ENCODE data around the gene BBS1. TPM values are rescaled to one million over a fixed set of nuclear protein-coding genes. Genes with fewer than 3 reads are reported as not detected.

The BBS1 gene
- total RNA-seq, 4 donors from 2014 or later: 9.7 to 45.8 (median 17.1) TPM

- no peaks in the 10 kb centered on the region for H3K27me3 ChIP-seq
- H3K4me3 ChIP-seq: no peak overlapping the region
- H3K27ac ChIP-seq: no peak overlapping the region
- DNase-seq: no peak
- WGBS, 2 donors: 74% methylated on average over 7 to 9 of the region's 9 CpGs
- intact Hi-C loops (cut with DNase I): no loop called here
- peaks cover 0 to 54% (median 6%) of the 10 kb centered on the region in 3 donors for H3K36me3 ChIP-seq
- TF ChIP-seq POLR2A (IDR thresholded peaks at IDR 0.05): no peak
- TF ChIP-seq, protein P1, sequence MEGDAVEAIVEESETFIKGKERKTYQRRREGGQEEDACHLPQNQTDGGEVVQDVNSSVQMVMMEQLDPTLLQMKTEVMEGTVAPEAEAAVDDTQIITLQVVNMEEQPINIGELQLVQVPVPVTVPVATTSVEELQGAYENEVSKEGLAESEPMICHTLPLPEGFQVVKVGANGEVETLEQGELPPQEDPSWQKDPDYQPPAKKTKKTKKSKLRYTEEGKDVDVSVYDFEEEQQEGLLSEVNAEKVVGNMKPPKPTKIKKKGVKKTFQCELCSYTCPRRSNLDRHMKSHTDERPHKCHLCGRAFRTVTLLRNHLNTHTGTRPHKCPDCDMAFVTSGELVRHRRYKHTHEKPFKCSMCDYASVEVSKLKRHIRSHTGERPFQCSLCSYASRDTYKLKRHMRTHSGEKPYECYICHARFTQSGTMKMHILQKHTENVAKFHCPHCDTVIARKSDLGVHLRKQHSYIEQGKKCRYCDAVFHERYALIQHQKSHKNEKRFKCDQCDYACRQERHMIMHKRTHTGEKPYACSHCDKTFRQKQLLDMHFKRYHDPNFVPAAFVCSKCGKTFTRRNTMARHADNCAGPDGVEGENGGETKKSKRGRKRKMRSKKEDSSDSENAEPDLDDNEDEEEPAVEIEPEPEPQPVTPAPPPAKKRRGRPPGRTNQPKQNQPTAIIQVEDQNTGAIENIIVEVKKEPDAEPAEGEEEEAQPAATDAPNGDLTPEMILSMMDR (IDR thresholded peaks at IDR 0.05): no peak
- H3K4me1 ChIP-seq: peaks cover 12 to 48% (median 17%) of the 10 kb centered on the region in 3 donors
- H3K9me3 ChIP-seq: no peaks in the 10 kb centered on the region
Measured at GRCh38 chr11:66476841-66477251, 33.6 kb upstream of the BBS1 start.

DNA sequence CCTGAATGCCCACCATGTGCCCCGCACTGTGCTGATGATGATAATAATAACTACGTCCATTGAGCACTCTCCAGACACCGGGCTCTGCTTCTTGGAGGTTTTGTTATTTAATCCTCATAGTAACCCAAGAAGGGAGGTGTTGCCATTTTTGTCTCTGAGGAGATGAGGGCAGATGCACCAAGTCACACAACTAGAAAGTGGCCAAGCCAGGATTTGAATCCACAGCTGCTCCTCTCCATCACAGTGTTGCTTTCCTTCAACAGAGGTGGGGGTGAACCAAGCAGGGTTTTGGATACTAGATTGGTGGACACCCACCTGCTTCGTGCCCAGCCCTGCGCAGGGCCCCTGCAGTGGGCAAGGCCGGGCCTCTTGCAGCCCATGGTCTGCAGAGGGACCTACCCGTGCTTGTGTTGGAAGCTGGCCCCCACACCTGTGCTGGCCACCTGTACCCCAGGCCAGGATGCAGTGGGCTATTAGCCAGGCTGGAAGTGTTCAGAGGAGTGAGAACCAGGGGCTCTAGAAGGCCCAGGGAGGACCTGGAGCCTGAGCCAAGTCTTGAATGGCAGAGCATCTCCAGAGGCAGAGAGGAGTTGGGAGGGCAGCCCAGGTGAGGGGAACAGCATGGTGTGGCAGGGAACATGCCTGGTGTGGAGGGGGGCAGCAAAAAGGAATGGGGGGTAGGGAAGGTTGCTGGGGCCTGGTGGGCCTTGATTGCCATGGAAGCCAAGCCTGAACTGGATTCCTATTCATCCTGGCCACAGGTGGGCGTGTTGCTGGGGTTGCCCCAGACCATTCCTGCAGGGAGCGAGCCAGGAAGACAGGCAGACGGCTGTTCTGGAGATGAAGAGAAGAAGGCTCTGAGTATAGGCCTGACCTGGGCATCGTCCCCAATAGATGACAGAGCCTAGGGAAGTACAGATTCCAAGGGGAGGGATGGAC lies 32.9 kb upstream of the BBS1 start:
- TF ChIP-seq, protein P1 (IDR thresholded peaks at IDR 0.05): no peak
- TF ChIP-seq POLR2A (IDR thresholded peaks at IDR 0.05): no peak
- H3K36me3 ChIP-seq: peaks cover 0 to 54% (median 6%) of the 10 kb centered on the region in 3 donors
- no peak overlapping the region for H3K27ac ChIP-seq
- H3K9me3 ChIP-seq: no peaks in the 10 kb centered on the region
- WGBS, 2 donors: 89 to 93% methylated on average over 5 to 7 of the region's 11 CpGs
- no peak overlapping the region for H3K4me3 ChIP-seq
- no peak for DNase-seq
- H3K4me1 ChIP-seq: peaks cover 12 to 48% (median 17%) of the 10 kb centered on the region in 3 donors
- no peaks in the 10 kb centered on the region for H3K27me3 ChIP-seq
- intact Hi-C loops (cut with DNase I): no loop called here

DNA sequence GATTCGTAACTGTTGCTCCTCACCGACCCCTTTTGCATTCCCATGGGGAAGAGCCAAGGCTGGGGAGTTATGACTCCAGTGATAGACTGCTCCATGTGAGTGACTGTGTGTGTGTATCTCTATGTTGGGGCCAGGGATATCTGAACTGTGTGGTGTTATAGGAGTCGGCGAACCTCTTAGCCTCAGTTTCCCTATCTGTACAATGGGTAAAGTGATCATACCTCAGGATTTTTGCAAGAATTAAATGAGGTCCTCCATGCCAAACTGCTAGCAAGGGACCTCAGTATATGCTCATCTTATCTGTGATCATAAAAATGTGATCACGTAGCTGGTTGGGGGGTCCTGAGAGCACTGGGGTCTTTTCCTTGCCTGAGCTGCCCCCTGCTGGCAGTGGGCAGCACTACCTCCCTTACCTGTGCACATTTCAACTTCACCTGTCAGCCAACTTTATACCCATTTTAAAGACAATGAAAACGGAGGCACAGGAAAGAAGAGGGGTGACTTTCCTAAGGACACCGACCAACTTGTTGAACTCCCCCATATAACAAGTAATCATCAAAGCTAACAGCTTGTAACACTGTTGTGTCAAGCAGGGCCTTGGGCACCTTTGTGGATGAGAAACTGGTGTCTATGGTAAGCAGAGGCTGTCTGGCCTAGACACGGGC lies 31.6 kb upstream of the BBS1 start:
- Histone ChIP-seq H3K4me1 (peaks cover 12 to 42% (median 17%) of the 10 kb centered on the region in 3 donors), H3K9me3 (no peaks in the 10 kb centered on the region), H3K36me3 (peaks cover 0 to 54% (median 0%) of the 10 kb centered on the region in 3 donors), H3K27ac (peak overlapping the region; percentile 91 to 98 (median 92)), H3K4me3 (peak overlapping the region; percentile 69 to 89 (median 76)), H3K27me3 (no peaks in the 10 kb centered on the region)
- no peak for TF ChIP-seq POLR2A (IDR thresholded peaks at IDR 0.05)
- TF ChIP-seq, protein P1 (IDR thresholded peaks at IDR 0.05): peak; percentile 66 to 87 (median 78)
- WGBS, 2 donors: 28 to 68% methylated on average over 6 of the region's 8 CpGs
- intact Hi-C loops (cut with DNase I): no loop called here
- no peak for DNase-seq

DNA sequence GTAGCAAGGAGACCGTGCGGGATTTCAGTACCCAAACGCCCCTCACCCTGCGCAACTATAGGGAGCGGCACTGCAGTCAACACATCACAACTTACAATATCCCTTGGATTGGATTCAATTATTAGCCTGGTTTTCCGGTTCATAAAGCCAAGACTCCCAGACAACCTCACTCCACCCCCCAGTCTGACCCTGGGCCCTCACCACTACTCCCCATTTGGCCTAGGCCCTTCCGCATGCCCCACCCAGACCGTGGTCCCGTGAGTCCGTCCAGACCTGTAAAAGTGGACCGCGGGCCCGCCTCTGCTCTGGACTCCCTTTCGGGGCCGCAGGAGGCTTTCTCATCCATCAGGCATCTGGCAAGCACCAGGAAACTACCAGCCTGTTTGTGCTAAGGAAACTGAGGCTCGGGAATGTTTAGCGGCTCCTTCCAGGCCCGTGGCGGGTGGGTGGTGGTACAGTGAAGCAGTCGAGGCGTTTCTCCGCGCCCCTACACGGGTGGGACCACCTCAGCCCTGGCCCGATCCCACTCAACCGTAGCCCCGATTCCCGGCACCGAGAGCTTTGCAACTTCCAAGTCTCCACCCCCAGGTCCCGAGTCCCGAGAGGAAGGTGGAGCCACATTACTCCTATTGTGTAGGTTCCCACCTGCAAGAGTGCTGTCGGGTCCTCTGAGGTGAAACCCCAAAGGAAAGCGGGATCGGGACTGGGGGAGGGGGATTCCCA lies 30.9 kb upstream of the BBS1 start:
- TF ChIP-seq, protein P1 (IDR thresholded peaks at IDR 0.05): no peak
- no peak for TF ChIP-seq POLR2A (IDR thresholded peaks at IDR 0.05)
- peaks cover 0 to 56% (median 0%) of the 10 kb centered on the region in 3 donors for H3K36me3 ChIP-seq
- no peaks in the 10 kb centered on the region for H3K9me3 ChIP-seq
- peaks cover 12 to 35% (median 17%) of the 10 kb centered on the region in 3 donors for H3K4me1 ChIP-seq
- intact Hi-C loops (cut with DNase I): no loop called here
- H3K4me3 ChIP-seq: peak overlapping the region; percentile 69 to 89 (median 76)
- no peaks in the 10 kb centered on the region for H3K27me3 ChIP-seq
- DNase-seq: no peak
- peak overlapping the region; percentile 91 to 98 (median 92) for H3K27ac ChIP-seq
- WGBS, 2 donors: 0 to 9% methylated on average over 8 to 15 of the region's 34 CpGs
